B cell (primary cell): ENCODE data around the gene ETV3.

Experiments used
- CTCF ChIP-seq: fragments of 200-600 bp; IDR thresholded peaks from one replicate; pipeline ENCODE4 v1.8.0; 2022; ENCODE audit warnings: antibody characterized with exemption, mild to moderate bottlenecking
- EZH2 ChIP-seq: IDR thresholded peaks from 2 replicates; pipeline ENCODE4 v1.6.1; 2012; ENCODE audit warnings: borderline replicate concordance, low read depth, mild to moderate bottlenecking, moderate library complexity, low read length; ENCODE audit not compliant: insufficient read depth, poor library complexity, severe bottlenecking

- TF ChIP-seq EZH2: no peak
- no peak for TF ChIP-seq CTCF
Measured at GRCh38 chr1:157147037-157147436, 8.8 kb upstream of the ETV3 start.
